Liver (tissue), 9 donors: Measurements from ENCODE around the gene TBL1X. TPM values are rescaled to one million over a fixed set of nuclear protein-coding genes. Genes with fewer than 3 reads are reported as not detected.

Experiments
- DNase-seq: peaks from one replicate; pipeline ENCODE4 v3.0.0-alpha.2; 2017; ENCODE audit warnings: low spot score
- H3K27ac ChIP-seq, 2 donors: one replicate each; pipeline ENCODE4 v1.7.0; 2013; ENCODE audit warnings: inconsistent platforms in 2 of 2, low read length in 2 of 2, control low read depth in 1 of 2, low read depth in 1 of 2, mild to moderate bottlenecking in 1 of 2
- H3K27me3 ChIP-seq, 4 donors: one replicate each; pipeline versions ENCODE4 v1.6.1 to v1.7.0; 2013; ENCODE audit warnings: low read length in 3 of 4, inconsistent platforms in 1 of 4, mild to moderate bottlenecking in 1 of 4, moderate library complexity in 1 of 4; ENCODE audit not compliant: control insufficient read depth in 4 of 4, insufficient read depth in 4 of 4
- H3K36me3 ChIP-seq, 4 donors: one replicate each; pipeline versions ENCODE4 v1.6.1 to v1.7.0; 2013; ENCODE audit warnings: low read length in 3 of 4, mild to moderate bottlenecking in 3 of 4, low read depth in 1 of 4, moderate library complexity in 1 of 4; ENCODE audit not compliant: control insufficient read depth in 4 of 4, insufficient read depth in 3 of 4
- H3K4me1 ChIP-seq, 4 donors: one replicate each; pipeline versions ENCODE4 v1.6.1 to v1.7.0; 2013; ENCODE audit warnings: low read length in 3 of 4, mild to moderate bottlenecking in 3 of 4, moderate library complexity in 1 of 4; ENCODE audit not compliant: control insufficient read depth in 4 of 4, insufficient read depth in 4 of 4
- H3K4me3 ChIP-seq, 3 donors: one replicate each; pipeline versions ENCODE4 v1.6.1 to v1.7.0; 2013; ENCODE audit warnings: low read length in 3 of 3, control low read depth in 1 of 3, low read depth in 1 of 3, mild to moderate bottlenecking in 1 of 3
- H3K9ac ChIP-seq, 2 donors: one replicate each; pipeline ENCODE4 v1.7.0; 2013; ENCODE audit warnings: low read length in 2 of 2, mild to moderate bottlenecking in 2 of 2, moderate library complexity in 2 of 2, control low read depth in 1 of 2, low read depth in 1 of 2
- H3K9me3 ChIP-seq, 4 donors: one replicate each; pipeline versions ENCODE4 v1.6.1 to v1.7.0; 2013; ENCODE audit warnings: low read length in 3 of 4; ENCODE audit not compliant: control insufficient read depth in 4 of 4
- ATF3 ChIP-seq: IDR thresholded peaks from 2 replicates; pipeline ENCODE4 v1.6.1; 2016; ENCODE audit warnings: antibody characterized with exemption
- CTCF ChIP-seq: fragments of 150-350 bp; IDR thresholded peaks from 2 replicates; pipeline ENCODE4 v1.5.1; 2017; ENCODE audit warnings: improper control_type of control experiment, low read depth, low read length; ENCODE audit not compliant: missing input control
- EGR1 ChIP-seq, 2 donors: IDR thresholded peaks; 2 replicates each; pipeline ENCODE4 v1.6.1; 2016 to 2018; ENCODE audit warnings: antibody characterized with exemption in 2 of 2, low read depth in 2 of 2
- FOXA1 ChIP-seq: IDR thresholded peaks from 2 replicates; pipeline ENCODE4 v1.6.1; 2016; ENCODE audit warnings: antibody characterized with exemption
- FOXA2 ChIP-seq: IDR thresholded peaks from 2 replicates; pipeline ENCODE4 v1.6.1; 2016; ENCODE audit warnings: antibody characterized with exemption
- GABPA ChIP-seq, 2 donors: IDR thresholded peaks in 1 of 2; conservative IDR thresholded peaks in 1 of 2; 2 replicates each; pipeline ENCODE4 v1.6.1; 2016; ENCODE audit warnings: antibody characterized with exemption in 2 of 2, mild to moderate bottlenecking in 1 of 2, moderate library complexity in 1 of 2
- HNF4A ChIP-seq, 2 donors: conservative IDR thresholded peaks; 2 replicates each; pipeline ENCODE4 v1.6.1; 2016; ENCODE audit warnings: antibody characterized with exemption in 2 of 2, mild to moderate bottlenecking in 2 of 2
- HNF4G ChIP-seq: IDR thresholded peaks from 2 replicates; pipeline ENCODE4 v1.6.1; 2016; ENCODE audit warnings: antibody characterized with exemption
- JUND ChIP-seq, 2 donors: IDR thresholded peaks; 2 replicates each; pipeline ENCODE4 v1.6.1; 2016; ENCODE audit warnings: antibody characterized with exemption in 2 of 2
- MAX ChIP-seq: IDR thresholded peaks from 2 replicates; pipeline ENCODE4 v1.6.1; 2016; ENCODE audit warnings: antibody characterized with exemption
- NR2F2 ChIP-seq: IDR thresholded peaks from 2 replicates; pipeline ENCODE4 v1.6.1; 2016; ENCODE audit warnings: antibody characterized with exemption
- RAD21 ChIP-seq, 2 donors: IDR thresholded peaks; 2 replicates each; pipeline ENCODE4 v1.6.1; 2016; ENCODE audit warnings: antibody characterized with exemption in 2 of 2, mild to moderate bottlenecking in 2 of 2
- REST ChIP-seq: IDR thresholded peaks from 2 replicates; pipeline ENCODE4 v1.6.1; 2016; ENCODE audit warnings: antibody characterized with exemption, mild to moderate bottlenecking
- RXRA ChIP-seq, 2 donors: IDR thresholded peaks; 2 replicates each; pipeline ENCODE4 v1.6.1; 2017 to 2018; ENCODE audit warnings: antibody characterized with exemption in 2 of 2, mild to moderate bottlenecking in 1 of 2
- SP1 ChIP-seq: IDR thresholded peaks from 2 replicates; pipeline ENCODE4 v1.6.1; 2018; ENCODE audit warnings: antibody characterized with exemption, mild to moderate bottlenecking
- TAF1 ChIP-seq: conservative IDR thresholded peaks from 2 replicates; pipeline ENCODE4 v1.6.1; 2016; ENCODE audit warnings: antibody characterized with exemption, mild to moderate bottlenecking
- YY1 ChIP-seq: IDR thresholded peaks from 2 replicates; pipeline ENCODE4 v1.6.1; 2016; ENCODE audit warnings: antibody characterized with exemption, mild to moderate bottlenecking
- ZBTB33 ChIP-seq: IDR thresholded peaks from 2 replicates; pipeline ENCODE4 v1.6.1; 2016; ENCODE audit warnings: antibody characterized with exemption
- WGBS: extraction: QIAGEN DNeasy Blood & Tissue Kit; methylation state at CpG from one replicate; pipeline ENCODE4 v1.1.7; 2013; 5-methylcytosine and 5-hydroxymethylcytosine counted together
- polyA plus RNA-seq, 2 donors: library from polyadenylated mRNA; stranded (reverse) in 1 of 2; unstranded in 1 of 2; fragments of 200-250 nt in 1 of 2; fragments of >200 nt in 1 of 2; fragmentation: Nextera tagmentation in 1 of 2; extraction: Ambion mirVana in 1 of 2; gene quantifications; one replicate each; pipeline versions ENCODE4 v1.2.1 to v1.2.3, GENCODE V29; 2013 to 2015
- total RNA-seq, 2 donors: library from RNA; depleted of rRNA; stranded (reverse); fragments of >200 nt; gene quantifications; one replicate each; pipeline ENCODE4 v1.2.3, GENCODE V29; 2014
- donor health status: healthy.
- donor health status: healthy.
- donor health status: healthy.
- donor health status: healthy.
- donor health status: healthy.

The TBL1X gene
- total and polyA plus RNA-seq, 4 donors, result 11.2 to 15.1 (median 11.8) TPM

GRCh38 chrX:9606971-9607370, 142.1 kb downstream of the TBL1X start:
- 34% methylated on average over 7 of the region's 7 CpGs for WGBS
- peak overlapping the region; percentile 54 to 99 for H3K27ac ChIP-seq
- H3K4me1 ChIP-seq, result peaks cover 13 to 71% (median 67%) of the 10 kb centered on the region in 4 donors

More at GRCh38 chrX:9606971-9607370, 142.1 kb downstream of the TBL1X start:
- Histone ChIP-seq H3K9ac (no peak overlapping the region), H3K9me3 (no peaks in the 10 kb centered on the region), H3K36me3 (peaks cover 0 to 2% (median 0%) of the 10 kb centered on the region in 4 donors), H3K4me3 (no peak overlapping the region), H3K27me3 (no peaks in the 10 kb centered on the region)
- TF ChIP-seq RXRA (IDR thresholded peaks at IDR 0.05) (peak; percentile 44 to 63), REST (no peak), CTCF (no peak), FOXA2 (no peak), JUND (IDR thresholded peaks at IDR 0.05) (no peak), RAD21 (IDR thresholded peaks at IDR 0.05) (peak in 1 of 2 donors; percentile 39), GABPA (IDR thresholded peaks at IDR 0.05 in 1 of 2, conservative IDR thresholded peaks at IDR 0.05 in 1 of 2) (no peak), TAF1 (no peak), HNF4A (conservative IDR thresholded peaks at IDR 0.05) (peak; percentile 74 to 82), MAX (peak; percentile 33), YY1 (peak; percentile 35), FOXA1 (no peak), SP1 (no peak), ZBTB33 (no peak), NR2F2 (no peak), HNF4G (no peak), EGR1 (IDR thresholded peaks at IDR 0.05; ENCODE audit: low read depth in 2 of 2) (no peak), ATF3 (no peak)
- no peak for DNase-seq
